GM12878 (cell line): ENCODE results near the gene NFKBIE. TPM values are rescaled to one million over a fixed set of nuclear protein-coding genes. Genes with fewer than 3 reads are reported as not detected.

Experiments used
- ATAC-seq: fragments of 200-7000 bp; cut with Tn5 transposase; 3 replicates; pipeline ENCODE4 v1.9.1; 2020; ENCODE audit warnings: mild to moderate bottlenecking, moderate library complexity
- BruUV-seq: library from RNA; stranded (reverse); fragments of 400-500 nt; replicated peaks from 2 replicates; lab custom pipeline; 2021; lab: Mats Ljungman, UMichigan
- CTCF ChIA-PET: fragments of 300-600 bp; sonication (Branson Sonifier 250); formaldehyde crosslinking; extraction: SDS; loops from one replicate; lab custom pipeline; 2021; ENCODE audit warnings: inconsistent platforms; lab: Yijun Ruan, JAX
- POLR2A ChIA-PET: fragments of 350-600 bp; formaldehyde crosslinking; extraction: SDS; loops from one replicate; lab custom pipeline; 2021; ENCODE audit warnings: inconsistent platforms; lab: Charles Lee
- RAD21 ChIA-PET: fragments of 300-600 bp; sonication (Branson Sonifier 250); formaldehyde crosslinking; loops from one replicate; lab custom pipeline; 2023; ENCODE audit warnings: antibody characterized with exemption; ENCODE audit not compliant: unreplicated experiment; lab: Charles Lee
- SMC1A ChIA-PET: fragments of 300-600 bp; sonication (Branson Sonifier 250); formaldehyde crosslinking; loops from one replicate; lab custom pipeline; 2023; ENCODE audit not compliant: unreplicated experiment, uncharacterized antibody; lab: Charles Lee
- DNase-seq: peaks from one replicate; pipeline ENCODE4 v3.0.0-alpha.2; 2011; ENCODE audit warnings: low read depth, low spot score
- FAIRE-seq: peaks from 3 replicates; lab custom pipeline; 2011; peaks lifted over from hg19 to GRCh38; lab: Jason Lieb, UNC
- H2AFZ ChIP-seq: 2 replicates; pipeline ENCODE4 v1.6.0; 2011; ENCODE audit warnings: low read depth, low read length, control low read depth; ENCODE audit not compliant: control insufficient read depth
- H3K27ac ChIP-seq: 2 replicates; pipeline ENCODE4 v1.5.1; 2011; ENCODE audit warnings: control low read depth; ENCODE audit not compliant: control insufficient read depth, insufficient read depth
- H3K27me3 ChIP-seq, 2 experiments: replicated peaks in 1 of 2; 2 replicates each; pipeline versions ENCODE4 v1.6.0 to v1.6.1; 2011; ENCODE audit warnings: low read length in 1 of 2; ENCODE audit not compliant: control insufficient read depth in 2 of 2, insufficient read depth in 2 of 2
- H3K36me3 ChIP-seq, 2 experiments: 2 replicates each; pipeline ENCODE4 v1.5.1; 2011; ENCODE audit warnings: low read length in 1 of 2; ENCODE audit not compliant: control insufficient read depth in 2 of 2, insufficient read depth in 2 of 2
- H3K4me1 ChIP-seq: 2 replicates; pipeline ENCODE4 v1.6.1; 2011; ENCODE audit warnings: mild to moderate bottlenecking, low read length, moderate library complexity, mixed read lengths; ENCODE audit not compliant: control insufficient read depth, insufficient read depth
- H3K4me2 ChIP-seq: 2 replicates; pipeline ENCODE4 v1.6.0; 2011; ENCODE audit warnings: control low read depth; ENCODE audit not compliant: control insufficient read depth, insufficient read depth
- H3K4me3 ChIP-seq: fragments of 200-600 bp; sonication (generic); 2 replicates; pipeline ENCODE4 v1.5.1; 2016
- H3K79me2 ChIP-seq: 2 replicates; pipeline ENCODE4 v1.6.0; 2011; ENCODE audit warnings: low read length; ENCODE audit not compliant: control insufficient read depth, insufficient read depth
- H3K9ac ChIP-seq: 2 replicates; pipeline ENCODE4 v1.8.0; 2011; ENCODE audit warnings: low read length, control low read depth, mixed read lengths; ENCODE audit not compliant: control insufficient read depth, insufficient read depth
- H3K9me3 ChIP-seq: replicated peaks from 3 replicates; pipeline ENCODE4 v1.5.1; 2011; ENCODE audit warnings: mild to moderate bottlenecking, low read length; ENCODE audit not compliant: control insufficient read depth, insufficient read depth
- H4K20me1 ChIP-seq: 2 replicates; pipeline ENCODE4 v1.6.0; 2011; ENCODE audit not compliant: control insufficient read depth, insufficient read depth
- BRCA1 ChIP-seq: IDR thresholded peaks from 2 replicates; pipeline ENCODE4 v1.6.1; 2011; ENCODE audit warnings: low read depth, low read length, improper control_type of control experiment
- CBFB ChIP-seq: IDR thresholded peaks from 2 replicates; pipeline ENCODE4 v1.6.1; 2016; ENCODE audit warnings: antibody characterized with exemption, low read depth
- CBX5 ChIP-seq: sonication (generic); IDR thresholded peaks from 2 replicates; pipeline ENCODE4 v1.6.1; 2016; ENCODE audit warnings: low read depth, moderate library complexity, mild to moderate bottlenecking, inconsistent platforms
- CHD2 ChIP-seq: IDR thresholded peaks from 2 replicates; pipeline ENCODE4 v1.6.1; 2011; ENCODE audit warnings: low read depth, low read length, improper control_type of control experiment, borderline replicate concordance
- KAT2A ChIP-seq: conservative IDR thresholded peaks from 2 replicates; pipeline ENCODE4 v1.6.1; 2011; ENCODE audit warnings: low read depth, low read length; ENCODE audit not compliant: control insufficient read depth
- NR2C2 ChIP-seq: IDR thresholded peaks from 2 replicates; pipeline ENCODE4 v1.6.1; 2011; ENCODE audit warnings: borderline replicate concordance, low read depth; ENCODE audit not compliant: control insufficient read depth, insufficient read length
- STAT1 ChIP-seq: fragments of 450-650 bp; conservative IDR thresholded peaks from 2 replicates; pipeline ENCODE4 v1.6.1; 2014; ENCODE audit warnings: antibody characterized with exemption, mild to moderate bottlenecking
- ZNF384 ChIP-seq: IDR thresholded peaks from 2 replicates; pipeline ENCODE4 v1.6.1; 2012; ENCODE audit warnings: low read depth, mild to moderate bottlenecking, low read length, improper control_type of control experiment, borderline replicate concordance
- ZZZ3 ChIP-seq: IDR thresholded peaks from 2 replicates; pipeline ENCODE4 v1.6.1; 2011; ENCODE audit warnings: low read depth; ENCODE audit not compliant: control insufficient read depth, insufficient read length
- WGBS: methylation state at CpG from one replicate; pipeline ENCODE4 v1.1.6; 2016; ENCODE audit warnings: low lambda C conversion rate; ENCODE audit not compliant: insufficient replicate concordance, insufficient coverage; ENCODE audit errors: missing lambda C conversion rate; 5-methylcytosine and 5-hydroxymethylcytosine counted together
- in situ Hi-C: fragments of 300-500 bp; cut with MboI; formaldehyde crosslinking; loops from 9 replicates; pipeline ENCODE4 v1.14.3; 2018; ENCODE audit warnings: mixed read lengths
- intact Hi-C: fragments of 100-400 bp; cut with micrococcal nuclease; formaldehyde crosslinking; loops from one replicate; pipeline ENCODE4 v1.14.2; 2022; ENCODE audit not compliant: unreplicated experiment
- polyA plus RNA-seq, 11 experiments: library from polyadenylated mRNA; depleted of rRNA in 4 of 11; unstranded in 6 of 11; stranded (reverse) in 5 of 11; fragments of >200 nt; fragmentation: Nextera tagmentation in 4 of 11; fragmentation: Illumina TruSeq in 1 of 11; extraction: Ambion mirVana in 4 of 11; extraction: Trizol in 1 of 11; gene quantifications; 1 replicate in 1 of 11; 2 replicates in 10 of 11; pipeline versions ENCODE4 v1.2.1 to v1.2.3, GENCODE V29; 2011 to 2016; ENCODE audit warnings: inconsistent platforms in 2 of 11, missing spikeins in 2 of 11, low read depth in 1 of 11
- total RNA-seq, 4 experiments: library from RNA; depleted of rRNA in 3 of 4; stranded (reverse); fragments of >200 nt in 3 of 4; fragmentation: Illumina TruSeq in 1 of 4; extraction: Trizol in 1 of 4; gene quantifications; 2 replicates each; pipeline versions ENCODE4 v1.2.1 to v1.2.3, GENCODE V29; 2013 to 2021
- TF ChIP-seq, protein P1 (sequence below): fragments of 450-650 bp; IDR thresholded peaks from 2 replicates; pipeline ENCODE4 v1.6.1; 2014; ENCODE audit warnings: mild to moderate bottlenecking
- TF ChIP-seq, protein P2 (sequence below): fragments of 450-650 bp; formaldehyde crosslinking; IDR thresholded peaks from 2 replicates; pipeline ENCODE4 v1.5.0; 2022; ENCODE audit warnings: mild to moderate bottlenecking, missing genetic modification characterization
- TF ChIP-seq, protein P3 (sequence below): fragments of 450-650 bp; IDR thresholded peaks from 2 replicates; pipeline ENCODE4 v1.6.1; 2017; ENCODE audit warnings: mild to moderate bottlenecking, low read depth, inconsistent platforms; ENCODE audit not compliant: poor library complexity, severe bottlenecking
- TF ChIP-seq, protein P4 (sequence below): fragments of 450-650 bp; conservative IDR thresholded peaks from 2 replicates; pipeline ENCODE4 v1.6.1; 2017; ENCODE audit warnings: mild to moderate bottlenecking, moderate library complexity

The NFKBIE gene
- total and polyA plus RNA-seq, 10 of the 15 experiments (the other 5 are each of a cell fraction or from before 2014, with no cell fraction given) = 10.4 to 106 (median 38.8) TPM

- no peak for TF ChIP-seq ZZZ3
- TF ChIP-seq STAT1 = no peak
These were observed 33.5 kb upstream of the NFKBIE start (continued) for GRCh38 chr6:44298864-44299263.

DNA sequence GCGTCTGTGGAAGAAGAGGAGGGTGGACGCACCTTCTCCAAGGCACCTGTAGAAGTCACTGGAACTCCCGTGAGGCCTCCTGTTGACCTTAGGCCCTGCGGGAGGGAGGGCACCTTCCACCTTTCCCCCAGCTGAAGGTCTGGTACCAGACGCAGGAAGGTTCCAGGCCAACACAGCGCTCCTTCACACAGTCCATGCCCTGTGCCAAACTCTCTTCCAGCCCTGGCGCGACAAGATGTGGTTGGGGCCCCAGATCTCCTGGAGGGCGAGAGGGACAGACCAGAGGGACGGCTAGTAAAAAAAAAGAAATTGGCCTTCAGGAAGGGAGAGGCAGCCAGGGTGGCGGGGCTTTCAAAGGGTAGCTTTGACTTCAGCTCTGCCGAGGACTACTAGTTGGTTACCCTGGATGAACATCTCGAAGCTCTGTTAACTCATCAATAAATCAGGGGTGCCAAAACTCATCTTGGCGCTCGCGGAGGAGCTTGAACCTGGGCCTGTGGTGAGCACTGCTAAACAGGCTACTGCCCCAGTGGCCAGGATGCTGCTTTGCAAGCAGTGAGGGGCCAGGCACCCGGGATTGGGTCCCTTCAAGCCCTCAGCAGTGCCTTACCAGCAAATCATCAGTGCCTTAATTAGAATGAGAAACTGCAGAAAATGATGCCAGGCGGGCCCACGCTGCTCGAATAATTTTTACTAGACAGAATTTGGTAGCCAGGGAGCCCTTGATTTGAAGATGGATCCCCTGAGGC lies 32.9 kb upstream of the NFKBIE start:
- in situ Hi-C loops = no loop called here
- Histone ChIP-seq H3K27ac (no peak overlapping the region), H3K36me3 (peaks cover 0 to 16% of the 10 kb centered on the region in 2 experiments; a peak in 2 of 4 replicates), H3K4me3 (no peak overlapping the region), H4K20me1 (no peaks in the 10 kb centered on the region), H3K9ac (no peak overlapping the region), H3K4me2 (no peak overlapping the region), H3K9me3 (no peaks in the 10 kb centered on the region), H2AFZ (no peak overlapping the region), H3K4me1 (no peaks in the 10 kb centered on the region), H3K79me2 (no peaks in the 10 kb centered on the region), H3K27me3 (peaks cover 9 to 11% of the 10 kb centered on the region in 2 experiments)
- peak; percentile 28; the same call in 1 of the 3 replicates for ATAC-seq
- RAD21 ChIA-PET = no interaction called here
- no peak for DNase-seq
- POLR2A ChIA-PET = no interaction called here
- CTCF ChIA-PET = interaction anchor here (1.5 kb wide), 1 partner anchor 15 kb away, joined by 5 read pairs; the partner anchor contains the start of gene AARS2
- intact Hi-C loops = no loop called here
- BruUV-seq = no TSS peak
- WGBS = 75% methylated on average over 20 of the region's 20 CpGs
- no peak for FAIRE-seq
- SMC1A ChIA-PET = no interaction called here
- TF ChIP-seq CBX5 (no peak), BRCA1 (no peak), KAT2A (no peak), CBFB (no peak), CHD2 (no peak), ZNF384 (no peak), NR2C2 (no peak)
- TF ChIP-seq, protein P1, sequence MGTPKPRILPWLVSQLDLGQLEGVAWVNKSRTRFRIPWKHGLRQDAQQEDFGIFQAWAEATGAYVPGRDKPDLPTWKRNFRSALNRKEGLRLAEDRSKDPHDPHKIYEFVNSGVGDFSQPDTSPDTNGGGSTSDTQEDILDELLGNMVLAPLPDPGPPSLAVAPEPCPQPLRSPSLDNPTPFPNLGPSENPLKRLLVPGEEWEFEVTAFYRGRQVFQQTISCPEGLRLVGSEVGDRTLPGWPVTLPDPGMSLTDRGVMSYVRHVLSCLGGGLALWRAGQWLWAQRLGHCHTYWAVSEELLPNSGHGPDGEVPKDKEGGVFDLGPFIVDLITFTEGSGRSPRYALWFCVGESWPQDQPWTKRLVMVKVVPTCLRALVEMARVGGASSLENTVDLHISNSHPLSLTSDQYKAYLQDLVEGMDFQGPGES = no peak
- TF ChIP-seq, protein P2, sequence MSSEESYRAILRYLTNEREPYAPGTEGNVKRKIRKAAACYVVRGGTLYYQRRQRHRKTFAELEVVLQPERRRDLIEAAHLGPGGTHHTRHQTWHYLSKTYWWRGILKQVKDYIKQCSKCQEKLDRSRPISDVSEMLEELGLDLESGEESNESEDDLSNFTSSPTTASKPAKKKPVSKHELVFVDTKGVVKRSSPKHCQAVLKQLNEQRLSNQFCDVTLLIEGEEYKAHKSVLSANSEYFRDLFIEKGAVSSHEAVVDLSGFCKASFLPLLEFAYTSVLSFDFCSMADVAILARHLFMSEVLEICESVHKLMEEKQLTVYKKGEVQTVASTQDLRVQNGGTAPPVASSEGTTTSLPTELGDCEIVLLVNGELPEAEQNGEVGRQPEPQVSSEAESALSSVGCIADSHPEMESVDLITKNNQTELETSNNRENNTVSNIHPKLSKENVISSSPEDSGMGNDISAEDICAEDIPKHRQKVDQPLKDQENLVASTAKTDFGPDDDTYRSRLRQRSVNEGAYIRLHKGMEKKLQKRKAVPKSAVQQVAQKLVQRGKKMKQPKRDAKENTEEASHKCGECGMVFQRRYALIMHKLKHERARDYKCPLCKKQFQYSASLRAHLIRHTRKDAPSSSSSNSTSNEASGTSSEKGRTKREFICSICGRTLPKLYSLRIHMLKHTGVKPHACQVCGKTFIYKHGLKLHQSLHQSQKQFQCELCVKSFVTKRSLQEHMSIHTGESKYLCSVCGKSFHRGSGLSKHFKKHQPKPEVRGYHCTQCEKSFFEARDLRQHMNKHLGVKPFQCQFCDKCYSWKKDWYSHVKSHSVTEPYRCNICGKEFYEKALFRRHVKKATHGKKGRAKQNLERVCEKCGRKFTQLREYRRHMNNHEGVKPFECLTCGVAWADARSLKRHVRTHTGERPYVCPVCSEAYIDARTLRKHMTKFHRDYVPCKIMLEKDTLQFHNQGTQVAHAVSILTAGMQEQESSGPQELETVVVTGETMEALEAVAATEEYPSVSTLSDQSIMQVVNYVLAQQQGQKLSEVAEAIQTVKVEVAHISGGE (CRISPR knock-in tag) = no peak
- TF ChIP-seq, protein P3, sequence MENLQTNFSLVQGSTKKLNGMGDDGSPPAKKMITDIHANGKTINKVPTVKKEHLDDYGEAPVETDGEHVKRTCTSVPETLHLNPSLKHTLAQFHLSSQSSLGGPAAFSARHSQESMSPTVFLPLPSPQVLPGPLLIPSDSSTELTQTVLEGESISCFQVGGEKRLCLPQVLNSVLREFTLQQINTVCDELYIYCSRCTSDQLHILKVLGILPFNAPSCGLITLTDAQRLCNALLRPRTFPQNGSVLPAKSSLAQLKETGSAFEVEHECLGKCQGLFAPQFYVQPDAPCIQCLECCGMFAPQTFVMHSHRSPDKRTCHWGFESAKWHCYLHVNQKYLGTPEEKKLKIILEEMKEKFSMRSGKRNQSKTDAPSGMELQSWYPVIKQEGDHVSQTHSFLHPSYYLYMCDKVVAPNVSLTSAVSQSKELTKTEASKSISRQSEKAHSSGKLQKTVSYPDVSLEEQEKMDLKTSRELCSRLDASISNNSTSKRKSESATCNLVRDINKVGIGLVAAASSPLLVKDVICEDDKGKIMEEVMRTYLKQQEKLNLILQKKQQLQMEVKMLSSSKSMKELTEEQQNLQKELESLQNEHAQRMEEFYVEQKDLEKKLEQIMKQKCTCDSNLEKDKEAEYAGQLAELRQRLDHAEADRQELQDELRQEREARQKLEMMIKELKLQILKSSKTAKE = no peak
- TF ChIP-seq, protein P4, sequence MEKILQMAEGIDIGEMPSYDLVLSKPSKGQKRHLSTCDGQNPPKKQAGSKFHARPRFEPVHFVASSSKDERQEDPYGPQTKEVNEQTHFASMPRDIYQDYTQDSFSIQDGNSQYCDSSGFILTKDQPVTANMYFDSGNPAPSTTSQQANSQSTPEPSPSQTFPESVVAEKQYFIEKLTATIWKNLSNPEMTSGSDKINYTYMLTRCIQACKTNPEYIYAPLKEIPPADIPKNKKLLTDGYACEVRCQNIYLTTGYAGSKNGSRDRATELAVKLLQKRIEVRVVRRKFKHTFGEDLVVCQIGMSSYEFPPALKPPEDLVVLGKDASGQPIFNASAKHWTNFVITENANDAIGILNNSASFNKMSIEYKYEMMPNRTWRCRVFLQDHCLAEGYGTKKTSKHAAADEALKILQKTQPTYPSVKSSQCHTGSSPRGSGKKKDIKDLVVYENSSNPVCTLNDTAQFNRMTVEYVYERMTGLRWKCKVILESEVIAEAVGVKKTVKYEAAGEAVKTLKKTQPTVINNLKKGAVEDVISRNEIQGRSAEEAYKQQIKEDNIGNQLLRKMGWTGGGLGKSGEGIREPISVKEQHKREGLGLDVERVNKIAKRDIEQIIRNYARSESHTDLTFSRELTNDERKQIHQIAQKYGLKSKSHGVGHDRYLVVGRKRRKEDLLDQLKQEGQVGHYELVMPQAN = no peak
